SK-N-SH treated with all-trans-retinoic acid at 6 μM for 48 hours (cell line): ENCODE results near the gene NFATC2IP.
"Not testable (repeated sequence)": the region's sequence is repeated elsewhere in the genome, so short reads cannot be mapped to it uniquely, and the experiment has no call there.

Experiments used
- ATAC-seq: fragments of 200-7000 bp; cut with Tn5 transposase; 3 replicates; pipeline ENCODE4 v1.9.1; 2020; ENCODE audit warnings: mild to moderate bottlenecking, moderate library complexity
- ARNTL ChIP-seq: fragments of 450-650 bp; formaldehyde crosslinking; IDR thresholded peaks from 2 replicates; pipeline ENCODE4 v1.5.0; 2020; ENCODE audit warnings: low read depth, mild to moderate bottlenecking, moderate library complexity, borderline replicate concordance
- BACH2 ChIP-seq: fragments of 250-450 bp; sonication (Bioruptor Pico); IDR thresholded peaks from 2 replicates; pipeline ENCODE4 v1.9.0; 2021; ENCODE audit warnings: mild to moderate bottlenecking, borderline replicate concordance
- CREB5 ChIP-seq: fragments of 250-450 bp; sonication (Bioruptor Pico); IDR thresholded peaks from 2 replicates; pipeline ENCODE4 v1.5.1; 2020; ENCODE audit warnings: low read depth, mild to moderate bottlenecking, moderate library complexity
- CSDC2 ChIP-seq: fragments of 250-450 bp; sonication (Bioruptor Pico); IDR thresholded peaks from 2 replicates; pipeline ENCODE4 v1.5.0; 2020; ENCODE audit warnings: mild to moderate bottlenecking, moderate library complexity
- CSRNP3 ChIP-seq: fragments of 250-450 bp; sonication (Bioruptor Pico); IDR thresholded peaks from 2 replicates; pipeline ENCODE4 v1.5.1; 2021; ENCODE audit warnings: mild to moderate bottlenecking, moderate library complexity
- ESRRG ChIP-seq: fragments of 250-450 bp; sonication (Bioruptor Pico); IDR thresholded peaks from 2 replicates; pipeline ENCODE4 v1.6.1; 2021; ENCODE audit warnings: mild to moderate bottlenecking
- GLIS3 ChIP-seq: fragments of 250-450 bp; sonication (Bioruptor Pico); IDR thresholded peaks from 2 replicates; pipeline ENCODE4 v1.5.0; 2020; ENCODE audit warnings: mild to moderate bottlenecking, moderate library complexity
- ISL1 ChIP-seq: fragments of 250-450 bp; sonication (Bioruptor Pico); IDR thresholded peaks from 2 replicates; pipeline ENCODE4 v2.1.2; 2022; ENCODE audit warnings: mild to moderate bottlenecking, moderate library complexity
- OSR1 ChIP-seq: fragments of 250-450 bp; sonication (Bioruptor Pico); IDR thresholded peaks from 2 replicates; pipeline ENCODE4 v1.8.0; 2022; ENCODE audit warnings: moderate library complexity, mild to moderate bottlenecking, inconsistent platforms
- PPARA ChIP-seq: fragments of 250-450 bp; sonication (Bioruptor Pico); IDR thresholded peaks from 2 replicates; pipeline ENCODE4 v1.5.0; 2020; ENCODE audit warnings: mild to moderate bottlenecking, borderline replicate concordance
- RARB ChIP-seq: fragments of 250-450 bp; sonication (Bioruptor Pico); IDR thresholded peaks from 2 replicates; pipeline ENCODE4 v1.8.0; 2021; ENCODE audit warnings: mild to moderate bottlenecking, moderate library complexity
- SNAI2 ChIP-seq: fragments of 250-450 bp; sonication (Bioruptor Pico); IDR thresholded peaks from 2 replicates; pipeline ENCODE4 v1.5.0; 2020; ENCODE audit warnings: mild to moderate bottlenecking, moderate library complexity
- TCF4 ChIP-seq: fragments of 250-450 bp; sonication (Bioruptor Pico); IDR thresholded peaks from 2 replicates; pipeline ENCODE4 v1.8.0; 2021; ENCODE audit warnings: mild to moderate bottlenecking, moderate library complexity, borderline replicate concordance
- ZC3H10 ChIP-seq: fragments of 250-450 bp; sonication (Bioruptor Pico); IDR thresholded peaks from 2 replicates; pipeline ENCODE4 v1.5.1; 2021; ENCODE audit warnings: mild to moderate bottlenecking, moderate library complexity
- ZFP3 ChIP-seq: fragments of 250-450 bp; sonication (Bioruptor Pico); IDR thresholded peaks from 2 replicates; pipeline ENCODE4 v1.5.0; 2020; ENCODE audit warnings: mild to moderate bottlenecking, moderate library complexity
- ZFP30 ChIP-seq: fragments of 450-650 bp; formaldehyde crosslinking; IDR thresholded peaks from 2 replicates; pipeline ENCODE4 v1.5.0; 2022; ENCODE audit warnings: mild to moderate bottlenecking, moderate library complexity
- ZNF565 ChIP-seq: fragments of 450-650 bp; formaldehyde crosslinking; conservative IDR thresholded peaks from 2 replicates; pipeline ENCODE4 v1.5.0; 2020; ENCODE audit warnings: low read depth, mild to moderate bottlenecking, moderate library complexity
- ZNF70 ChIP-seq: fragments of 450-650 bp; formaldehyde crosslinking; IDR thresholded peaks from 2 replicates; pipeline ENCODE4 v1.5.0; 2020; ENCODE audit warnings: mild to moderate bottlenecking, moderate library complexity
- TF ChIP-seq, protein P1 (sequence below): fragments of 250-450 bp; sonication (Bioruptor Pico); IDR thresholded peaks from 2 replicates; pipeline ENCODE4 v1.5.0; 2020; ENCODE audit warnings: mild to moderate bottlenecking, moderate library complexity

Gene NFATC2IP

GRCh38 chr16:28964072-28964471, 13.3 kb downstream of the NFATC2IP start:
- TF ChIP-seq ZFP3 (CRISPR knock-in tag), result no peak
- no peak for TF ChIP-seq ARNTL (CRISPR knock-in tag)
- TF ChIP-seq CREB5 (CRISPR knock-in tag), result no peak
- TF ChIP-seq GLIS3 (CRISPR knock-in tag), result no peak
- TF ChIP-seq ZNF70, result no peak
- no peak for ATAC-seq

DNA sequence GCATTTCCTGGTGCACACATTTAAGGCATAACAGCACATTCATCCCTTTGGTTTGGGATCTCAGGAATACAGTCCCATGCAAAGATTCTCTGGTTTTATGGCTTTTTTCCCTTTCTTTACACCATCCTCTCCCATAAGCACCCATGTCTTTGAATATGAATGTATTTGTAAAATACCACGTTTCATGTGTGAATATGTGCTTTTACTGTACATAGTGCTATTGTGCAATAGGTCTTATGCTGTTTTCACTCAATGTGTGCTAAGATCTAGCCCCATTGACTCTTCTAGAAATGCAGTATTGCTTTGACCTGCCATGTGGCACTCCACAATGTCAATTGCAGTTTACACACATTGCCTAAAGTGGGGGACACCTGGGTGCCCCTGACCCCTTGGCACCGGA, 13.8 kb downstream of the NFATC2IP start:
- TF ChIP-seq GLIS3 (CRISPR knock-in tag) (no peak), CSDC2 (CRISPR knock-in tag) (no peak)
- no peak for ATAC-seq

- ATAC-seq, result no peak
- no peak for TF ChIP-seq BACH2 (CRISPR knock-in tag)
- TF ChIP-seq TCF4 (CRISPR knock-in tag), result no peak
- no peak for TF ChIP-seq ZFP30
- TF ChIP-seq OSR1 (CRISPR knock-in tag), result no peak
- TF ChIP-seq RARB, result no peak
- no peak for TF ChIP-seq ZNF70
- TF ChIP-seq GLIS3 (CRISPR knock-in tag), result no peak
- TF ChIP-seq ZNF565 (CRISPR knock-in tag), result no peak
- no peak for TF ChIP-seq CSRNP3
- TF ChIP-seq ARNTL (CRISPR knock-in tag), result no peak
Observed at GRCh38 chr16:28967156-28967555, 16.4 kb downstream of the NFATC2IP start.

DNA sequence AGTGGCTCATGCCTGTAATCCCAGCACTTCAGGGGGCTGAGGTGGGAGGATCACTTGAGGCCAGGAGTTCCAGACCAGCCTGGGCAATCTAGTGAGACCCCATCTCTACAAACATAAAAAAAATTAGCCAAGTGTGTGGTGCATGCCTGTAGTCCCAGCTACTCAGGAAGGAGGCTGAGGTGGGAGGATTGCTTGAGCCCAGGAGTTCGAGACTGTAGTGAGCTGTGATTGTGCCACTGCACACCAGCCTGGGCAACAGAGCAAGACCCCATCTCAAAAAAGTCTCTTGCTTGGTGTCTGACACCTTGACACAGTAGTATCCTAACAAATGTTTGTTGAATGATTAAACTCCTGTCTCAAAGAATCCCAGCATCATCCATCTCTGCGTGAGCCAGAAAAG, 19.0 kb downstream of the NFATC2IP start:
- ATAC-seq, result not testable (repeated sequence)

DNA sequence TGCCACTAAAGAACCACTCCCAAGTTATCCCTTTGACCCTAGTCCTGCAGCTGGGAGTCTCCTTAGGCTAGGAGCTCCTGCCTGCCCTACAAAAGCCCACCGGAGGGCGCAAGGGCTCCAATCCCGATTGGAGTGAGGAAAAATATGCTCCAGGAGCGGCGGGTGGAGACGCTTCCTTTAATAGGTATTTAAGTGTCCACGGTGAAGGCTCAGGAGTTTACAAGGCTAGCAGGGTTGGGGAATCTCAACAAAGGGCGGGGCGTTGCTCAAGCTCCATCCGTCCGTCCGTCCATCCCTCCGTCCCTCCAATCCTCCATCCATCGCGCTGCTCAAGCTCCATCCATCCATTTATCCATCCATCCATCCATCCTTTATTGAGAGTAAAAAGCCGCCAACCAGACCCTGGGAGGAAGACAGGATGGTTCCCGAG, 23.3 kb downstream of the NFATC2IP start:
- ATAC-seq, result peak; percentile 80
- TF ChIP-seq GLIS3 (CRISPR knock-in tag), result no peak
- TF ChIP-seq ISL1 (CRISPR knock-in tag), result no peak
- no peak for TF ChIP-seq ZFP30
- no peak for TF ChIP-seq CREB5 (CRISPR knock-in tag)
- no peak for TF ChIP-seq PPARA (CRISPR knock-in tag)
- TF ChIP-seq BACH2 (CRISPR knock-in tag), result no peak
- no peak for TF ChIP-seq SNAI2 (CRISPR knock-in tag)
- TF ChIP-seq ZNF70, result no peak
- no peak for TF ChIP-seq ZC3H10 (CRISPR knock-in tag)
- no peak for TF ChIP-seq TCF4 (CRISPR knock-in tag)

DNA sequence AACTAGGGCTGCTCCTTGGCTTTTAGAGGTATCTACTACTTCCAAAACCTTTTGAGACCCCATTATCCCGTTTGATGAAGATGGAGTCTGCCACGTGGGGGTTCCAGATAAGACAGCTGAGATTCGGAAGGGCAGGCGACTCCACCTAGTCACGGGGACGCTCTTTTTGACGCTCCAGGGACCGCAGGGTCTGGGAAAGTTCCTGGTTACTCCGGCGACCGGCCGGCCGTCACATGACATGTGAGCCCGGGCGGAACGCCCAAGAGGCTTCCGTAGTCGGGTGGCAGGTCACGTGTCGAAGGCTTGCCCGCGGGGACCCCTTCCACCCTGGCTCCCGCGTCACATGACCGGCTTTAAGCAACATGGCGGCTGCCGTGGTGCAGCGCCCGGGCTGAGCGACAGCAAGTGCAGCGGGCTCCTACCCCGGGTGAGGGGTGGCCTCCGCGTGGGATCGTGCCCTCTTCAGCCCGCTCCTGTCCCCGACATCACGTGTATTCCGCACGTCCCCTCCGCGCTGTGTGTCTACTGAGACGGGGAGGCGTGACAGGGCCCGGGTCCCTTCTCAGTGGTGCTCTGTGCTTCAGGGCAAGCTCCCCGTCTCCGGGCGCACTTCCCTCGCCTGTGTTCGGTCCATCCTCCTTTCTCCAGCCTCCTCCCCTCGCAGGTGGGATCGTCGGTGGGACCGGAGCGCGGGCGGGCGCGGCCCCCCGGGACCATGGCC, 23.9 kb downstream of the NFATC2IP start, which contains the start of gene SPNS1:
Gene SPNS1, plus strand, starts transcription at position 342 of the 721 bp plus-strand sequence. Its CDS starts 374 bp downstream, at position 716.
- TF ChIP-seq ESRRG (CRISPR knock-in tag) (no peak), ZFP3 (CRISPR knock-in tag) (0 out of 2 replicates have a peak, but pooled peaks have one; percentile 19)
- TF ChIP-seq, protein P1, sequence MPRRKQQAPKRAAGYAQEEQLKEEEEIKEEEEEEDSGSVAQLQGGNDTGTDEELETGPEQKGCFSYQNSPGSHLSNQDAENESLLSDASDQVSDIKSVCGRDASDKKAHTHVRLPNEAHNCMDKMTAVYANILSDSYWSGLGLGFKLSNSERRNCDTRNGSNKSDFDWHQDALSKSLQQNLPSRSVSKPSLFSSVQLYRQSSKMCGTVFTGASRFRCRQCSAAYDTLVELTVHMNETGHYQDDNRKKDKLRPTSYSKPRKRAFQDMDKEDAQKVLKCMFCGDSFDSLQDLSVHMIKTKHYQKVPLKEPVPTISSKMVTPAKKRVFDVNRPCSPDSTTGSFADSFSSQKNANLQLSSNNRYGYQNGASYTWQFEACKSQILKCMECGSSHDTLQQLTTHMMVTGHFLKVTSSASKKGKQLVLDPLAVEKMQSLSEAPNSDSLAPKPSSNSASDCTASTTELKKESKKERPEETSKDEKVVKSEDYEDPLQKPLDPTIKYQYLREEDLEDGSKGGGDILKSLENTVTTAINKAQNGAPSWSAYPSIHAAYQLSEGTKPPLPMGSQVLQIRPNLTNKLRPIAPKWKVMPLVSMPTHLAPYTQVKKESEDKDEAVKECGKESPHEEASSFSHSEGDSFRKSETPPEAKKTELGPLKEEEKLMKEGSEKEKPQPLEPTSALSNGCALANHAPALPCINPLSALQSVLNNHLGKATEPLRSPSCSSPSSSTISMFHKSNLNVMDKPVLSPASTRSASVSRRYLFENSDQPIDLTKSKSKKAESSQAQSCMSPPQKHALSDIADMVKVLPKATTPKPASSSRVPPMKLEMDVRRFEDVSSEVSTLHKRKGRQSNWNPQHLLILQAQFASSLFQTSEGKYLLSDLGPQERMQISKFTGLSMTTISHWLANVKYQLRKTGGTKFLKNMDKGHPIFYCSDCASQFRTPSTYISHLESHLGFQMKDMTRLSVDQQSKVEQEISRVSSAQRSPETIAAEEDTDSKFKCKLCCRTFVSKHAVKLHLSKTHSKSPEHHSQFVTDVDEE (CRISPR knock-in tag), result peak; percentile 49; the same call in 1 of the 2 replicates
- ATAC-seq, result peak; percentile 93
